Measurements from ENCODE around the gene ADARB2.
A peak's percentile ranks its signal among the peaks of the same experiment; 100 is the strongest.

Gene ADARB2

GRCh38 chr10:1645896-1646295 is 91.4 kb downstream of the ADARB2 start:
- H3K4me1 ChIP-seq = no peaks in the 10 kb centered on the region
- no peaks in the 10 kb centered on the region for H3K36me3 ChIP-seq (replicated peaks)
- no peaks in the 10 kb centered on the region for H3K9me3 ChIP-seq
- H3K27me3 ChIP-seq (ENCODE audit: low read depth) = no peaks in the 10 kb centered on the region
- no peak overlapping the region for H3K4me3 ChIP-seq
- DNase-seq (ENCODE audit: low spot score in 2 of 2) = no peak
- in situ Hi-C loops (cut with MboI; ENCODE audit: low sequenced_read_pairs) = no loop called here

DNA sequence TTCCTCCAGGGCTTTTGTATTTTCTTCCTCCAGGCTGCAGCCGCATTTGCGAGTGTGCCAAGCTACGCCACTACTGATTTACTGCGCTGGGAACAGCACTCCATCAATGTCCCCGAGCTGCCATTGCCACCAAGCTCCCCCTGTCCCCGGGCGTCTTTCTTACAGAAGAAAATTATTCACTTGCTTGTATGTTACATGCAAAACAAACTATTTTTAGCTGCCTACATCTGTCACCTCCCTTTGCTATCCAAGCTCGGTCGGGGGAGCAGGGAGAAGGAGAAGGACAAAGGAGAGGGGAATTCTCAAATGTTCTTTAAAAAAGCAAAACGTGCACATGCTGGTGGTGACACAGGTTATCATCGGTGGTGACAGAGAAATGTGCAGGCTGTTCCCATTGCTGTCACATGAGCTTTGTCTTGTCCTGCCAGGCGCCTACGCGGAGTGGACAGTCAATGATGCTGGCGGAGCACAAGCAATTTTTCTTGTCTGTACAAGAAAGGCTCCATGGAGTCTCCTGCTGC is 93.1 kb downstream of the ADARB2 start:
- Histone ChIP-seq H3K36me3 (replicated peaks) (no peaks in the 10 kb centered on the region), H3K4me1 (no peaks in the 10 kb centered on the region), H3K27me3 (ENCODE audit: low read depth) (no peaks in the 10 kb centered on the region), H3K4me3 (no peak overlapping the region), H3K9me3 (no peaks in the 10 kb centered on the region)
- DNase-seq (ENCODE audit: low spot score in 2 of 2) = no peak
- in situ Hi-C loops (cut with MboI; ENCODE audit: low sequenced_read_pairs) = no loop called here

DNA sequence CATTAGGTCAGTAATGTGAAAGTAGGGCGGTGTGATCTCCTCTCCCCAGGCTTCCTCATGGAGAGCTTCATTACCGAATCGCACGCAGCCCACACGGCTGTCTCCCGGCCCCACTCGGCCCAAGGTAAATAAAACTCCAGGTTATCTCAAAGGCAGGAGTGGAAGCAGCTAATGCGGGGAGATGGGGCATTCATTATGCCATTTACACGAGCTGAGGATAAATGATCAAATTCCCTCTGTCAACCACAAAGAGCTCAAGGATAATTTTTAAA is 93.5 kb downstream of the ADARB2 start:
- DNase-seq (ENCODE audit: low spot score in 2 of 2) = no peak
- H3K9me3 ChIP-seq = no peaks in the 10 kb centered on the region
- in situ Hi-C loops (cut with MboI; ENCODE audit: low sequenced_read_pairs) = no loop called here
- H3K36me3 ChIP-seq (replicated peaks) = no peaks in the 10 kb centered on the region
- H3K4me3 ChIP-seq = no peak overlapping the region
- H3K27me3 ChIP-seq (ENCODE audit: low read depth) = no peaks in the 10 kb centered on the region
- H3K4me1 ChIP-seq = no peaks in the 10 kb centered on the region

DNA sequence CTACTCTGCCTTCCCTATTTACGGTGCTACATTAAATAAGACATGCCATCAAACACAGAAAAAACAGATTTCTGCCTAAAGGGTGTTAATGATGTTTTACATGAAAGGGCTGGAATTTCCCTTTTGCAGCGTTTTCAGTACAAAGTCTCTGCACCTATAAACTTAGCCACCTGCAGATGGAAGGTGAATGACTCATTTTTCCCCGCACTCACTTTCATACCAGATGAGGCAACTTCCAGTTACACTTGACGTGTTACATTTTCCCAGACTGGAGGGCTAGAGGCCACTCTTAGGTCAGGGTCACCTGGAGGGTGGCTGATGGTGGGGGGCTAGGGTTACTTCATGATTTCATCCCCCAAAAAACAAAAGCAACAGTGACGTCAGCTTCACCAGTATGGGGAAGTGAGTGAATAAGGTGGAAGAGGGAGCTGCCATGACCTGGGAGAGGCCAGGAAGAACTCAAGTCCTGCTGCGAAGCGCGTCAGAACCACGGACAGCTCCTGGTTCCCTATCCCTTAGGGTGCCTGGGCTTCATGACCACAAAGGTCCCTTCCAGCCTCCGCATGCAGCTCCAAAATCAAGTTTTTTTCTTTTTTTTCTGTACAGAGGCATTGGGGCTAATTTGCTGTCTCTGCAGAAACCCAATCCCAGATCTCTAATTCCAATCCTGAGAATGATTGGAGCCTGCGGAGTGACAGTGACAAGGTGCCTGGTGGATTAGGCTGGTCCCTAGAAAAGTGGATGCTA is 94.0 kb downstream of the ADARB2 start:
- Histone ChIP-seq H3K4me1 (no peaks in the 10 kb centered on the region), H3K4me3 (no peak overlapping the region), H3K9me3 (no peaks in the 10 kb centered on the region), H3K36me3 (replicated peaks) (no peaks in the 10 kb centered on the region), H3K27me3 (ENCODE audit: low read depth) (no peaks in the 10 kb centered on the region)
- in situ Hi-C loops (cut with MboI; ENCODE audit: low sequenced_read_pairs) = no loop called here
- peak in 1 of 2 experiments; percentile 24 for DNase-seq (ENCODE audit: low spot score in 2 of 2)

GRCh38 chr10:1642600-1643160 is 94.6 kb downstream of the ADARB2 start:
- Histone ChIP-seq H3K4me1 (no peaks in the 10 kb centered on the region), H3K36me3 (replicated peaks) (no peaks in the 10 kb centered on the region), H3K9me3 (no peaks in the 10 kb centered on the region), H3K27me3 (ENCODE audit: low read depth) (no peaks in the 10 kb centered on the region), H3K4me3 (no peak overlapping the region)
- no peak for DNase-seq (ENCODE audit: low spot score in 2 of 2)
- in situ Hi-C loops (cut with MboI; ENCODE audit: low sequenced_read_pairs) = no loop called here

GRCh38 chr10:1641402-1641801 is 95.9 kb downstream of the ADARB2 start:
- H3K4me1 ChIP-seq = no peaks in the 10 kb centered on the region
- H3K27me3 ChIP-seq (ENCODE audit: low read depth) = no peaks in the 10 kb centered on the region

GRCh38 chr10:1638889-1639419 is 98.4 kb downstream of the ADARB2 start:
- no peak overlapping the region for H3K4me3 ChIP-seq
- H3K4me1 ChIP-seq = no peaks in the 10 kb centered on the region
- H3K27me3 ChIP-seq (ENCODE audit: low read depth) = no peaks in the 10 kb centered on the region
- H3K36me3 ChIP-seq (replicated peaks) = no peaks in the 10 kb centered on the region
- no peak for DNase-seq (ENCODE audit: low spot score in 2 of 2)
- in situ Hi-C loops (cut with MboI; ENCODE audit: low sequenced_read_pairs) = no loop called here
- no peaks in the 10 kb centered on the region for H3K9me3 ChIP-seq

More at GRCh38 chr10:1641402-1641801, 95.9 kb downstream of the ADARB2 start:
- Histone ChIP-seq H3K4me3 (no peak overlapping the region), H3K9me3 (no peaks in the 10 kb centered on the region), H3K36me3 (replicated peaks) (no peaks in the 10 kb centered on the region)
- no peak for DNase-seq (ENCODE audit: low spot score in 2 of 2)
- in situ Hi-C loops (cut with MboI; ENCODE audit: low sequenced_read_pairs) = no loop called here

GRCh38 chr10:1635340-1635739 is 102.0 kb downstream of the ADARB2 start:
- Histone ChIP-seq H3K36me3 (replicated peaks) (no peaks in the 10 kb centered on the region), H3K4me1 (no peaks in the 10 kb centered on the region), H3K4me3 (no peak overlapping the region), H3K9me3 (no peaks in the 10 kb centered on the region), H3K27me3 (ENCODE audit: low read depth) (no peaks in the 10 kb centered on the region)
- in situ Hi-C loops (cut with MboI; ENCODE audit: low sequenced_read_pairs) = no loop called here
- no peak for DNase-seq (ENCODE audit: low spot score in 2 of 2)

DNA sequence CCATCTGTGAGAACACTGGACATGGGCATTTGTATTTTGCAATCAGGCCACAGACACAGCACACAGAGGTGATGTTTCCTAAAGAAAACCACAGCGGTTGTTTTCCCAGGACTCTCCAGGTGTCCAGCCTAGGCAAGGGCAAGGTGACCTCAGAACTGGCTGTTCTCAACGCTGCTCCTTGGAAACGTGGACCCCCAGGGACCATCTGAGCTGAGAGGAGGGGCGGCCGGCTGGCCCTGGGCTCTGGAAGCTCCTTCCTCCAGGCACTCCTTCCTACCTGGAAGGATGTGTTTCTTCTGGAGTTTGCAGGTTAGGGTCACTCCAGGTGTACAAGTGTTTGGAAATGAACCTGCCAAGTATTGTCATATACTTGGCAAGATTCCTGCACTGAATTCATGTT is 103.1 kb downstream of the ADARB2 start:
- Histone ChIP-seq H3K4me1 (no peaks in the 10 kb centered on the region), H3K4me3 (no peak overlapping the region), H3K36me3 (replicated peaks) (no peaks in the 10 kb centered on the region), H3K9me3 (no peaks in the 10 kb centered on the region), H3K27me3 (ENCODE audit: low read depth) (no peaks in the 10 kb centered on the region)
- DNase-seq (ENCODE audit: low spot score in 2 of 2) = no peak
- in situ Hi-C loops (cut with MboI; ENCODE audit: low sequenced_read_pairs) = no loop called here

DNA sequence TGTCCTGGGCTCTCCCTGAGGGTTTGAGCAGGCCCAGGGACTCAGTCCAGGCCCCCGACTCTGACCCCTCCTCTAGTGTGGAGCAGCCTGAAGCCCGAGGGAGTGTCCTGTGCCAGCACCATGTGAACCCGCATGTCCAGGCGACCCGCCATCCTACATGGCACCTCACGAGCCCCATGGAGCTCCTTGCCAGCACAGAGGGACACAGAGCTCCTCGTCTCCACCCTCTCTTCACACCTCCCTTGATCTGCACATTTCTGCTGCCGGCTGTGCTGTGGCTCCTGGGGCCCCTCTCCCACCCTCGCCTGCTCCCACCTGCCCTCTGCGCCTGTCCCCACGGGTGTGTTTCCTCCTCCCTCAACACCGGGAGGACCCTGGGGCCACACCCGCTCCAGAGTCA is 103.5 kb downstream of the ADARB2 start:
- no peak overlapping the region for H3K4me3 ChIP-seq
- no peaks in the 10 kb centered on the region for H3K4me1 ChIP-seq
- no peaks in the 10 kb centered on the region for H3K9me3 ChIP-seq
- no peak for DNase-seq (ENCODE audit: low spot score in 2 of 2)
- H3K36me3 ChIP-seq (replicated peaks) = no peaks in the 10 kb centered on the region
- H3K27me3 ChIP-seq (ENCODE audit: low read depth) = no peaks in the 10 kb centered on the region
- in situ Hi-C loops (cut with MboI; ENCODE audit: low sequenced_read_pairs) = no loop called here

DNA sequence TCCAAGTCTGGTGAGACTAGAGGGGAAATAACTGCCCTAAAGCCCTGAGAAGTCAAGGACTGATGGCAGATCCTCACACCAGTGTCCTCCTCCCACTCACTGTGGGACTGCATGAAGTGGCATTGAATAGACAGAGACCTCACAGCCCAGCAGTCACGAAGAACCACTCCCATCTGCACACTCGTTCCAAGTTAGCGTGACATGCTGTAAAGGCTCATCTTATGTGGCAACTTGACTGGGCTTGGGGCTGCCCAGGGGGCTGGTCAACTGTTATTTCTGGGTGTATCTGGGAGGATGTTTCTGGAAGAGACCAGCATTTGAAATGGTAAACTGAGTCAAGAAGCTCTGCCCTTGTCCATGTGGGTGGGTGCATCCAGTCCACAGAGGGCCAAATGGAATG is 104.7 kb downstream of the ADARB2 start:
- Histone ChIP-seq H3K4me3 (no peak overlapping the region), H3K27me3 (ENCODE audit: low read depth) (no peaks in the 10 kb centered on the region), H3K36me3 (replicated peaks) (no peaks in the 10 kb centered on the region), H3K9me3 (no peaks in the 10 kb centered on the region), H3K4me1 (no peaks in the 10 kb centered on the region)
- DNase-seq (ENCODE audit: low spot score in 2 of 2) = no peak
- in situ Hi-C loops (cut with MboI; ENCODE audit: low sequenced_read_pairs) = no loop called here

- in situ Hi-C loops (cut with MboI; ENCODE audit: low sequenced_read_pairs) = no loop called here
- Histone ChIP-seq H3K9me3 (no peaks in the 10 kb centered on the region), H3K4me3 (no peak overlapping the region)
These were observed 105.2 kb downstream of the ADARB2 start for GRCh38 chr10:1632141-1632540.

DNA sequence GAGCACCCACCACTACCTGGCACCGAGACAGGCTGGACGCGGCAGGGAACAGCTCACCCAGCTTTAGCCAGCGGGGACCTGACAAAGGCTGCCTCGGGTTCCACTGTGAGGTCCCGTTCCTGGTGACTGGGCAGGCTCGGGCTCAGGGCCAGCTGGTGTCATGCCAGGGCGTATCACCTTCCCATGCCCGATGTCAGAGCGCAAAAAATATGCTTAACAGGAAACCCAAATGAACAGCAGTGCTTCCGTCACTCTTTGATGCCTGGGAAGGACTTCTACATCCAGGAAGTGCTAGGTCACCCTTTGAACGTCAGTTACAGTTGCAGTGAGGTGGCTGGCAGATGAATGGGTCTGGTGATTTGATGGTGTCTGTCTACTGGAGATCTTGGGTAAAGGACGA is 106.0 kb downstream of the ADARB2 start:
- Histone ChIP-seq H3K9me3 (no peaks in the 10 kb centered on the region), H3K4me3 (no peak overlapping the region), H3K36me3 (replicated peaks) (no peaks in the 10 kb centered on the region), H3K27me3 (ENCODE audit: low read depth) (no peaks in the 10 kb centered on the region), H3K4me1 (no peaks in the 10 kb centered on the region)
- in situ Hi-C loops (cut with MboI; ENCODE audit: low sequenced_read_pairs) = no loop called here
- no peak for DNase-seq (ENCODE audit: low spot score in 2 of 2)

More at GRCh38 chr10:1632141-1632540, 105.2 kb downstream of the ADARB2 start:
- Histone ChIP-seq H3K27me3 (ENCODE audit: low read depth) (no peaks in the 10 kb centered on the region), H3K4me1 (no peaks in the 10 kb centered on the region), H3K36me3 (replicated peaks) (no peaks in the 10 kb centered on the region)
- no peak for DNase-seq (ENCODE audit: low spot score in 2 of 2)

DNA sequence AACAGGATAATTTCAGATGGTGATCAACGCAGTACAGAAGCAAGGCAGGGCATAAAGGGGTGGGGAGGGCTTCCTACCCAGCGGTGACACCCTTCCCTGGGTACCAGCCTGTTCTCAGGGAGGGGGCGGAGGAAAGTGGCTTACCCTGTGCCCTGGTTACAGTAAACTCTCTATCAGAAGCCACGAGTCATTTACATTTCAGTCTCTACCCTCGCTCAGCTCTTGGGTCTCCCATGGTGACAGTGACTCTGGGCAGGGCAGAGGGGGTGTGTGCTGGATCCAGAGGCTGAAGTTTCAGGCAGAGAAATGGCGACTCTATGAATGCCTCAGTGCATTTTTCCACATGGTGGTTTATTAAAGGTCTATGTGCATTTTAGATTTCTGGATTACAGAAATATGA is 107.0 kb downstream of the ADARB2 start:
- Histone ChIP-seq H3K9me3 (no peaks in the 10 kb centered on the region), H3K4me3 (no peak overlapping the region), H3K4me1 (no peaks in the 10 kb centered on the region), H3K27me3 (ENCODE audit: low read depth) (no peaks in the 10 kb centered on the region), H3K36me3 (replicated peaks) (no peaks in the 10 kb centered on the region)
- in situ Hi-C loops (cut with MboI; ENCODE audit: low sequenced_read_pairs) = no loop called here
- DNase-seq (ENCODE audit: low spot score in 2 of 2) = no peak

Measured in HAP-1 (cell line).